Measurements from ENCODE around the gene OR9G4. TPM values are rescaled to one million over a fixed set of nuclear protein-coding genes. Genes with fewer than 3 reads are reported as not detected.

OR9G4 gene
- total RNA-seq, 2 donors from 2014 or later, result not detected

DNA sequence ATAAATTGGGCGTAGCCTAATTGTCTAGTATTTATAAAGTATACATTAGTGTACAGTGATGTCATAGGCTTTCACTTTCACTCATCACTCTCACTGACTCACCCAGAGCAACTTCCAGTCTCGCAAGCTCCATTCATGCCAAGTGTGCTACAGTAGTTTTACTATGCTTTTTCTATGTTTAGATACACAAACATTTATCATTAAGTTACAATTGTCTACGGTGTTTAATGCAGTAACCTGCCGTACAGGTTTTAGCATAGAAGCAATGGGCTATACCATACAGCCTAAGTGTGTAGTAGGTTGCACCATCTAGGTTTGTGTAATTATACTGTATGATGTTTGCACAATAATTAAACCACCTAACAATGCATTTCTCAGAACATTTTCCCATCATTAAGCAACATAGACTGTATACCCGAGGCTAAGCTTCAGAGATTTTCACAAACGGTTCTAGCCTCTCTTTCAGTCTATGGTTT lies 32.1 kb downstream of the OR9G4 start:
- TF ChIP-seq, protein P1, sequence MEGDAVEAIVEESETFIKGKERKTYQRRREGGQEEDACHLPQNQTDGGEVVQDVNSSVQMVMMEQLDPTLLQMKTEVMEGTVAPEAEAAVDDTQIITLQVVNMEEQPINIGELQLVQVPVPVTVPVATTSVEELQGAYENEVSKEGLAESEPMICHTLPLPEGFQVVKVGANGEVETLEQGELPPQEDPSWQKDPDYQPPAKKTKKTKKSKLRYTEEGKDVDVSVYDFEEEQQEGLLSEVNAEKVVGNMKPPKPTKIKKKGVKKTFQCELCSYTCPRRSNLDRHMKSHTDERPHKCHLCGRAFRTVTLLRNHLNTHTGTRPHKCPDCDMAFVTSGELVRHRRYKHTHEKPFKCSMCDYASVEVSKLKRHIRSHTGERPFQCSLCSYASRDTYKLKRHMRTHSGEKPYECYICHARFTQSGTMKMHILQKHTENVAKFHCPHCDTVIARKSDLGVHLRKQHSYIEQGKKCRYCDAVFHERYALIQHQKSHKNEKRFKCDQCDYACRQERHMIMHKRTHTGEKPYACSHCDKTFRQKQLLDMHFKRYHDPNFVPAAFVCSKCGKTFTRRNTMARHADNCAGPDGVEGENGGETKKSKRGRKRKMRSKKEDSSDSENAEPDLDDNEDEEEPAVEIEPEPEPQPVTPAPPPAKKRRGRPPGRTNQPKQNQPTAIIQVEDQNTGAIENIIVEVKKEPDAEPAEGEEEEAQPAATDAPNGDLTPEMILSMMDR (IDR thresholded peaks at IDR 0.05), result no peak
- no peaks in the 10 kb centered on the region for H3K36me3 ChIP-seq
- ATAC-seq (ENCODE audit: insufficient number of reproducible peaks, low FRiP score, low read depth) (no peak), DNase-seq (ENCODE audit: low spot score) (no peak)
- H3K27ac ChIP-seq, result no peak overlapping the region
- H3K4me1 ChIP-seq (ENCODE audit: control insufficient read depth in 1 of 2, low read depth in 2 of 2), result no peaks in the 10 kb centered on the region
- H3K4me3 ChIP-seq, result no peak overlapping the region
- H3K27me3 ChIP-seq (replicated peaks; ENCODE audit: insufficient read depth), result no peaks in the 10 kb centered on the region
- H3K9me3 ChIP-seq, result no peaks in the 10 kb centered on the region

DNA sequence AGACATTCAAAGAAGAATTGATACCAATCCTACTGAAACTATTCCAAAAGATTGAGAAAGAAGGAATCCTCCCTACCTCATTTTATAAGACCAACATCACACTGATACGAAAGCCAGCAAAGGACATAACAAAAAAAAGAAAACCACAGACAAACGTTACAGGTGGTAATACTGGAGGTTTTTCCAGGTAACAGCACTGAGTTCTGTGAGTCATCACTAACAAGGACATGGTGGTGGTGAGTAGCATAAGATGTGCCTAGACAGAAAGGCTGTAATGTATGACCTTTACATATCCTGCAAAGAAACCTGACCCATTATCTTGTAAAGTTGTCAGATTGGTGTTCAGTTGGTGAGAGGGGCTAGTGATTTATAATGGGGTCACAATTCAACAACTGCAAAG lies 34.3 kb downstream of the OR9G4 start:
- Histone ChIP-seq H3K4me3 (no peak overlapping the region), H3K9me3 (no peaks in the 10 kb centered on the region), H3K36me3 (no peaks in the 10 kb centered on the region), H3K27me3 (replicated peaks; ENCODE audit: insufficient read depth) (no peaks in the 10 kb centered on the region), H3K27ac (no peak overlapping the region), H3K4me1 (ENCODE audit: control insufficient read depth in 1 of 2, low read depth in 2 of 2) (no peaks in the 10 kb centered on the region)
- ATAC-seq (ENCODE audit: insufficient number of reproducible peaks, low FRiP score, low read depth), result no peak
- TF ChIP-seq, protein P1 (IDR thresholded peaks at IDR 0.05), result no peak
- no peak for DNase-seq (ENCODE audit: low spot score)

DNA sequence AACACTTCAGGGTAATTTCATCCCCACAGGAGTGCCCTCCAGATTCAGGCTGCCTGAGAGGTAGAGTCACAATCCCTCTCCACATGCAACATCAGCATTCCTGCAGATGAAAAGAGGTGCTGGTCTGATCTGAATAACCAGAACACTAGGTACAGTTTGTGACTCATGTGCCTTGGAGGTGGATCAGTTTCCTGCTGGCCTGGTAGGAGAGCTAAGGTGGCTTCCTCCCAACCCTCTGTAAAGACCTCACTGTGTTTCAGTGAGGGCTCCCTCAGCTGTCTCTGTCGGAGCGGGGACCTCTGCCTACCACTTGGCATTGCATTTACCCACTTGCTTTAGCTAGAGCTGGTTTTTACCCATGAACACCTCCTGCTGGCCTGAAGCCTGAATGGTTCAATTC lies 42.0 kb downstream of the OR9G4 start:
- no peaks in the 10 kb centered on the region for H3K27me3 ChIP-seq (replicated peaks; ENCODE audit: insufficient read depth)
- no peak overlapping the region for H3K4me3 ChIP-seq
- H3K9me3 ChIP-seq, result no peaks in the 10 kb centered on the region
- no peaks in the 10 kb centered on the region for H3K36me3 ChIP-seq
- TF ChIP-seq, protein P1 (IDR thresholded peaks at IDR 0.05), result no peak
- H3K27ac ChIP-seq, result no peak overlapping the region
- ATAC-seq (ENCODE audit: insufficient number of reproducible peaks, low FRiP score, low read depth) (no peak), DNase-seq (ENCODE audit: low spot score) (no peak)
- no peaks in the 10 kb centered on the region for H3K4me1 ChIP-seq (ENCODE audit: control insufficient read depth in 1 of 2, low read depth in 2 of 2)

DNA sequence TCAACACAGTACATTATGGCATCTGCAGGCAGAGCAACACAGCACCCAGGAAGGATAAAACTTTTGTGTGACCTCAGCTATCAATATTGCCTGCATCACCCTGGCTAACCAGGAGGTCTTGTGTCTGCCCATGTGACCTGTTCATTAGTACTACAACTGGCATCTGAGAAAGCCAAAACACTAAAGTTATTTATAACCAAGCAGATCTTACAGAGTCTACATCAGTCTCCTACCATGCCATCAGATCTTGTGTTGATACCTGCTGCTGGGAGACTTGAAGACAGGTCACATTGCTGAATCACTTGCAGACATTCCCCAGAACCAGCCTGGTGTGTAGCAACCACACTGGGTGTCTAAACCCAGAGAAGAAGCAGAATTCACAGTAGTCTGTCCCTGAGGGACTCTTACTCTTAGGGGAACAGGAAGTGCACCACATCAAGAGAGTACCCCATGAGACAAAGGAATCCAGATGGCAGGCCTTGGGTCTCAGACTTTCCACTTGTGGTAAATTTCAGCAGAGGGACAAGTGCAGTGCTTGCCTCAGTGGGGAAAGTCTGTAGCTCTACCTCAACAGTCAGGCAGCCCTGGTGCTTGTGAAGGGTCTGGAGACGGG lies 42.6 kb downstream of the OR9G4 start:
- DNase-seq (ENCODE audit: low spot score) (no peak), ATAC-seq (ENCODE audit: insufficient number of reproducible peaks, low FRiP score, low read depth) (no peak)
- TF ChIP-seq, protein P1 (IDR thresholded peaks at IDR 0.05), result no peak
- Histone ChIP-seq H3K27me3 (replicated peaks; ENCODE audit: insufficient read depth) (no peaks in the 10 kb centered on the region), H3K36me3 (no peaks in the 10 kb centered on the region), H3K4me3 (no peak overlapping the region), H3K4me1 (ENCODE audit: control insufficient read depth in 1 of 2, low read depth in 2 of 2) (no peaks in the 10 kb centered on the region), H3K27ac (no peak overlapping the region), H3K9me3 (no peaks in the 10 kb centered on the region)

DNA sequence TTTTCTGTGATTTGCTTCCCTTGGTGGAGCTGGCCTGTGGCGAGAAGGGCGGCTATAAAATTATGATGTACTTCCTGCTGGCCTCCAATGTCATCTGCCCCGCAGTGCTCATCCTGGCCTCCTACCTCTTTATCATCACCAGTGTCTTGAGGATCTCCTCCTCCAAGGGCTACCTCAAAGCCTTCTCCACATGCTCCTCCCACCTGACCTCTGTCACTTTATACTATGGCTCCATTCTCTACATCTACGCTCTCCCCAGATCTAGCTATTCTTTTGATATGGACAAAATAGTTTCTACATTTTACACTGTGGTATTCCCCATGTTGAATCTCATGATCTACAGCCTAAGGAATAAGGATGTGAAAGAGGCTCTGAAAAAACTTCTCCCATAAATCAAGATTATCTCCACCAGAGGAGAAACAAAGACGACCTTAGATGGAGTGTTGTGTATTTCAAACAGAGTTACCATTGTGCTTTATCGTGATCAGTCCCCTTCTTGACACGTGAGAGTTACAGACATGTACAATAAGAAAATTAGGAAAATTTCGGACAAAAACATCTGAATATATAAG lies 47.5 kb downstream of the OR9G4 start:
- H3K9me3 ChIP-seq, result no peaks in the 10 kb centered on the region
- TF ChIP-seq, protein P1 (IDR thresholded peaks at IDR 0.05), result no peak
- H3K4me1 ChIP-seq (ENCODE audit: control insufficient read depth in 1 of 2, low read depth in 2 of 2), result no peaks in the 10 kb centered on the region
- H3K36me3 ChIP-seq, result no peaks in the 10 kb centered on the region
- H3K27me3 ChIP-seq (replicated peaks; ENCODE audit: insufficient read depth), result no peaks in the 10 kb centered on the region
- no peak overlapping the region for H3K4me3 ChIP-seq
- DNase-seq (ENCODE audit: low spot score) (no peak), ATAC-seq (ENCODE audit: insufficient number of reproducible peaks, low FRiP score, low read depth) (no peak)
- no peak overlapping the region for H3K27ac ChIP-seq

All from thoracic aorta (tissue), 2 donors.